ENCODE measurements around the gene KREMEN1.

Gene KREMEN1

GRCh38 chr22:29154364-29155048 lies 81.7 kb downstream of the KREMEN1 start:
- peak; percentile 31 for DNase-seq

- no peak for DNase-seq
These were observed 83.1 kb downstream of the KREMEN1 start for GRCh38 chr22:29155966-29156365.

GRCh38 chr22:29156507-29156906 lies 83.7 kb downstream of the KREMEN1 start:
- DNase-seq: no peak

- DNase-seq: no peak
These were observed 85.1 kb downstream of the KREMEN1 start for GRCh38 chr22:29157759-29158535.

GRCh38 chr22:29158546-29158945 lies 85.7 kb downstream of the KREMEN1 start:
- DNase-seq: no peak

GRCh38 chr22:29163808-29164207 lies 91.0 kb downstream of the KREMEN1 start:
- DNase-seq: no peak

GRCh38 chr22:29165321-29166060 lies 92.7 kb downstream of the KREMEN1 start:
- DNase-seq: no peak

GRCh38 chr22:29166180-29166579 lies 93.3 kb downstream of the KREMEN1 start:
- DNase-seq: no peak

GRCh38 chr22:29167032-29167911 lies 94.4 kb downstream of the KREMEN1 start:
- DNase-seq: no peak

- DNase-seq: no peak
These were observed 98.9 kb downstream of the KREMEN1 start for GRCh38 chr22:29171721-29172120.

- no peak for DNase-seq
These were observed 99.4 kb downstream of the KREMEN1 start for GRCh38 chr22:29172216-29172615.

GRCh38 chr22:29175312-29175835 lies 102.5 kb downstream of the KREMEN1 start:
- DNase-seq: no peak

GRCh38 chr22:29183971-29184848 lies 111.4 kb downstream of the KREMEN1 start:
- DNase-seq: no peak

GRCh38 chr22:29184849-29185490 lies 112.1 kb downstream of the KREMEN1 start:
- no peak for DNase-seq

GRCh38 chr22:29186302-29186701 lies 113.5 kb downstream of the KREMEN1 start:
- DNase-seq: no peak

- DNase-seq: no peak
These were observed 115.0 kb downstream of the KREMEN1 start for GRCh38 chr22:29187831-29188230.

- DNase-seq: no peak
These were observed 117.2 kb downstream of the KREMEN1 start for GRCh38 chr22:29190051-29190450.

GRCh38 chr22:29190918-29191317 lies 118.1 kb downstream of the KREMEN1 start:
- DNase-seq: no peak

GRCh38 chr22:29193021-29193420 lies 120.2 kb downstream of the KREMEN1 start:
- DNase-seq: no peak

- DNase-seq: no peak
These were observed 121.3 kb downstream of the KREMEN1 start for GRCh38 chr22:29194184-29194583.

Measured in NCI-H774 (cell line).